Spinal cord (tissue), 10 donors: ENCODE results near the gene FOXO6. TPM values are rescaled to one million over a fixed set of nuclear protein-coding genes. Genes with fewer than 3 reads are reported as not detected.
A peak's percentile ranks its signal among the peaks of the same experiment; 100 is the strongest.

Experiments used
- DNase-seq, 6 donors: peaks; one replicate each; pipeline versions ENCODE4 v3.0.0 to v3.0.0-alpha.2; 2013 to 2015; ENCODE audit warnings: low spot score in 6 of 6, low read depth in 4 of 6
- H3K27ac ChIP-seq: one replicate; pipeline ENCODE4 v1.5.1; 2013; ENCODE audit warnings: low read depth, low read length, control low read depth
- H3K27me3 ChIP-seq: one replicate; pipeline ENCODE4 v1.6.1; 2013; ENCODE audit warnings: low read length; ENCODE audit not compliant: control insufficient read depth, insufficient read depth
- H3K36me3 ChIP-seq: one replicate; pipeline ENCODE4 v1.6.1; 2013; ENCODE audit warnings: low read length; ENCODE audit not compliant: control insufficient read depth, insufficient read depth
- H3K4me1 ChIP-seq: one replicate; pipeline ENCODE4 v1.6.1; 2013; ENCODE audit warnings: low read length; ENCODE audit not compliant: control insufficient read depth, insufficient read depth
- H3K4me3 ChIP-seq: one replicate; pipeline ENCODE4 v1.5.1; 2013; ENCODE audit warnings: low read depth, low read length, control low read depth
- H3K9me3 ChIP-seq: one replicate; pipeline ENCODE4 v1.6.1; 2013; ENCODE audit warnings: low read length; ENCODE audit not compliant: control insufficient read depth, insufficient read depth
- WGBS: methylation state at CpG from one replicate; pipeline ENCODE4 v1.1.5; 2013; ENCODE audit warnings: missing lambda C conversion rate; ENCODE audit not compliant: insufficient coverage; 5-methylcytosine and 5-hydroxymethylcytosine counted together
- polyA plus RNA-seq, 2 donors: library from polyadenylated mRNA; unstranded; fragments of 120-200 nt; gene quantifications; one replicate each; pipeline ENCODE4 v1.2.1, GENCODE V29; 2013; ENCODE audit not compliant: insufficient read length in 2 of 2
- total RNA-seq, 2 donors: library from RNA; depleted of rRNA in 1 of 2; stranded (reverse); fragments of 120-200 nt in 1 of 2; fragments of >200 nt in 1 of 2; gene quantifications; one replicate each; pipeline versions ENCODE4 v1.2.3 to v1.2.4, GENCODE V29; 2013 to 2014
- donor health status: healthy.

Gene FOXO6
- total and polyA plus RNA-seq, 4 donors: 1.9 to 11.0 (median 5.9) TPM

DNA sequence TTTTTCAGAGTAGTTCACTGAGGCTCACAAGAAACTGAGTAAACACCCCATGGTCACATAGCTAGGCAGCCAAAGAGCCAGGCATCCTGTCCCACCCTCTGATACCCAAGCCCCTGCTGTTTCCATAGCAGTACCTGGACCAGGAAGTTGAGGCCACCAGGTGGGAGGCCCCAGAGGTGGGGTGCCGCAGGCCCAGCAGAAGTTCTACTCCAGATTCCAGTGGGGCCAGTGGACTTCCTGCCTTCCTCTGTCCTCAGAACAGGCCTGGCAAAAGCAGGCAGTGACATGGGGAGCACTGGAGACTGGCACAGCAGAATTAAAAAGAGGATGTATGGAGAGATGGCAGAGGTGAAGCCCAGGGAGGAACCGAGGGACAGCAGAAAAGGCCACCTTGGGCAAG is 19.0 kb downstream of the FOXO6 start:
- peaks cover 31% of the 10 kb centered on the region for H3K27me3 ChIP-seq
- H3K9me3 ChIP-seq: no peaks in the 10 kb centered on the region
- DNase-seq: no peak
- 68% methylated on average over 2 of the region's 2 CpGs for WGBS
- H3K36me3 ChIP-seq: peaks cover 16% of the 10 kb centered on the region
- H3K4me1 ChIP-seq: peaks cover 37% of the 10 kb centered on the region
- no peak overlapping the region for H3K4me3 ChIP-seq
- H3K27ac ChIP-seq: no peak overlapping the region

DNA sequence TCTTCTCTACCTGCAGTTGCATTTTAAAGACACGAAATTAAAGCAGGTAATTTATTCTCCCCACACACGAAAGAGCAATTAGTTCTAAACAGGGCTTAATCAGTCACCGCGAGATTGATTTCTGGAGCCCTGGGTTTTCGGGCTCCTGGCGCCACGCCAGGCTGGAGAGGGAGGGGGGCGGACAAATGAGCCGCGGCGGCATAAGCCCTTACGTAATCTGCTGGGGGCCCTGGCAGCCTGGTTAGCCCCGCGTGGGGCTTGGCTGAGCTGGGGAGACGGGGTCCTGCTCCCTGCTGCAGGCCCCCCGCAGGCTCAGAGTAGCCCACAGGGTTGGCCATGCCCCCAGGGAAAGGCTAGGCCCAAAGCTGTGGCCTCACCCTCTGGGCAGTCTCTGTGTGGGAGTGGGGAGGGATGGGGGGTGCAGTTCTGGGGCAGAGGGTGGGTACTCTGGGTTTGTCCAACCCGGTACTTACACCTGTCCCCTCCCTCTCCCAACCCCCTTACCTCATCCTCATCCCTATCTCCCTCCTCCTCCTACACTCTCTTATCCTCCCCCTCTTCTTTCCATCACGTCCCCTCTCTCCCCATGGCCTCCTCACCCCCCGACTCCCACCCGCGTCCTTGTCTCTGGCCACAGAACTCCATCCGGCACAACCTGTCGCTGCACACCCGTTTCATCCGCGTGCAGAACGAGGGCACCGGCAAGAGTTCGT is 19.9 kb downstream of the FOXO6 start:
- peak in 2 of 6 donors; percentile 81 to 94 for DNase-seq
- Histone ChIP-seq H3K9me3 (no peaks in the 10 kb centered on the region), H3K27me3 (peaks cover 31% of the 10 kb centered on the region), H3K27ac (peak overlapping the region; percentile 64), H3K4me3 (peak overlapping the region; percentile 26), H3K4me1 (peaks cover 46% of the 10 kb centered on the region), H3K36me3 (peaks cover 16% of the 10 kb centered on the region)
- 12% methylated on average over 26 of the region's 29 CpGs for WGBS

GRCh38 chr1:41381692-41382479 is 20.7 kb downstream of the FOXO6 start:
- WGBS: 13% methylated on average over 100 of the region's 112 CpGs
- Histone ChIP-seq H3K4me3 (peak overlapping the region; percentile 26), H3K36me3 (peaks cover 13% of the 10 kb centered on the region), H3K27me3 (peaks cover 31% of the 10 kb centered on the region), H3K4me1 (peaks cover 54% of the 10 kb centered on the region), H3K9me3 (no peaks in the 10 kb centered on the region), H3K27ac (peak overlapping the region; percentile 64)
- peak in 1 of 6 donors; percentile 59 for DNase-seq

GRCh38 chr1:41382480-41383090 is 21.4 kb downstream of the FOXO6 start:
- Histone ChIP-seq H3K9me3 (no peaks in the 10 kb centered on the region), H3K4me3 (peak overlapping the region; percentile 26), H3K27ac (peak overlapping the region; percentile 35), H3K36me3 (peaks cover 9% of the 10 kb centered on the region), H3K27me3 (peaks cover 31% of the 10 kb centered on the region), H3K4me1 (peaks cover 57% of the 10 kb centered on the region)
- peak in 1 of 6 donors; percentile 64 for DNase-seq
- WGBS: 17% methylated on average over 37 of the region's 48 CpGs

DNA sequence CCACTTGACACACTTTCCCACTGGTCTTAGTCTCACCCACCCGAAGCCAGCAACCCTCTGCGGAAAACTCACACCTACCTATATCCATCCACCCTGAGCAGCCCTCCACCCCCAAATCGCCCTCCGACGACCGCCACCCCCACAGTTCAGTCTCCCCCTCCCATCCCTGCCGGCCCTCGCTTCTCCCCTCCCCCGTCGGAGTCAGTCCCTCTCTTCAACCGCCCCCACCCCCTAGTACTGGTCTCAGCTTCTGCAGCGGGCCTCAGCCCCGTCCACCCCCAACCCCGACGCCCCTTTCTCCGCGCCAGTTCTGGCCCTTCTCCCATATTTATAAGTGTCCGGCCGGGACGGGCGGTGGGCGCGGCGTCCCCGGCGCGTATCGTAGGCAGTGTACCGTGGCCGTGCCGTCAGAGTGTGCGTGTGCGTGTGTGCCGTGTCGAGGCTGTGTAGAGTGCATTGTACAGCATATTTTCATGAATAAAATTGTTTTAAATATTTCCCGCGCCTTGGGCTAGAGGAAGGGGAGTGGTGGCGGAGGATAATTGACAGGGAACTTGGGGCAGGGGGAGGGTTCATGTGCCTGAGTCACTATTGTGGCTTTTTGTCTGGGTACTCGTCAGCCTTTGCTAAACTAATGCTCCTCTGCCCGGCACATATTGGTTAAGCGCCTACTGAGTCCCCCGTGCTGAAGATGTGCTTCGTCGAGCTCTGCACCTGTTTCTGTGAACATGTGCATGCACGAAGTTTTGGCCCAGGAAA is 22.0 kb downstream of the FOXO6 start:
- Histone ChIP-seq H3K4me3 (peak overlapping the region; percentile 26), H3K4me1 (peaks cover 62% of the 10 kb centered on the region), H3K36me3 (peaks cover 6% of the 10 kb centered on the region), H3K9me3 (no peaks in the 10 kb centered on the region), H3K27ac (no peak overlapping the region), H3K27me3 (peaks cover 31% of the 10 kb centered on the region)
- WGBS: 51% methylated on average over 24 of the region's 45 CpGs
- DNase-seq: peak in 1 of 6 donors; percentile 72

- peaks cover 31% of the 10 kb centered on the region for H3K27me3 ChIP-seq
Measured at GRCh38 chr1:41384579-41384978, 23.3 kb downstream of the FOXO6 start.

DNA sequence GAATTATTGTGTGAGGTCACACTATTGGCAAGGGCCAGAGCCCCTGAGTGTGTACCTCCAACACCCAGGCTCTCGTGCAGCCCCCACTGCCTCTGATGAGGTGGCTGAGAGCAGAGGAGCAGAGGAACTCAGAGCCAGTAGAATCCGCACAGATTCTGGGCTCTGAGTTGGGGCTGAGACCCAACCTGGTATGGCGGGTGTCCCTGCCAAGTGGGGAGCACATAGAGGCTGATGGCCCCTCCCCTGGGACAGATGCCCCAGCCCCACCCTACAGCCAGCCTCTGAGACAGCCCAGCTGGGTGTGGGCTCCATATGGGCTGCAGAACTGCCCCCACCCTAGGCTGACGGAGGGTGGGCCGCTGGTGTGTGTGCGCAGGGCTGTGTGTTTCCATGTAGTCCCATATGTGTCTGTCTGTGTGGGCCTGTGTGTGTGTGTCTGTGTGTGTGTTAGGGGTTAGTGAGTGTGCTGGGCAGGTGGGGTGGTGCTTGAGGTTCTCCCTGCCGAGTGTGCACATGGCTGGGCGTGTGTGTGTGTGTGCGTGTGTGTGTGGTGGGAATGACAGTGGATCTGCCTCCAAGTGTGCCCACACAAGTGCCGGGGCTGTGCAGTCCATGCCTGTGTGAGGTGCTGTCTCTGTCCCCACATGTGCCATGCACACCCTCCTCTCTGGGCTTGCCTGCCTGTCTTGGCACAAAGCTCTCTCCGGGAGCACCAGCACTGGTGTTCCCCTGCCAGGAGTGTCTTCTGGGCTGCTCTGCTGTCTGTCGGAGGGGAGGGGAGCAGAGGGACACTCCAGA is 24.4 kb downstream of the FOXO6 start:
- no peak overlapping the region for H3K4me3 ChIP-seq
- H3K9me3 ChIP-seq: no peaks in the 10 kb centered on the region
- H3K36me3 ChIP-seq: peaks cover 6% of the 10 kb centered on the region
- peak in 2 of 6 donors; percentile 57 to 84 for DNase-seq
- peaks cover 72% of the 10 kb centered on the region for H3K4me1 ChIP-seq
- H3K27me3 ChIP-seq: peaks cover 28% of the 10 kb centered on the region
- WGBS: 57% methylated on average over 12 of the region's 12 CpGs
- no peak overlapping the region for H3K27ac ChIP-seq

More at GRCh38 chr1:41384579-41384978, 23.3 kb downstream of the FOXO6 start:
- Histone ChIP-seq H3K27ac (no peak overlapping the region), H3K36me3 (peaks cover 6% of the 10 kb centered on the region), H3K4me1 (peaks cover 69% of the 10 kb centered on the region), H3K9me3 (no peaks in the 10 kb centered on the region), H3K4me3 (no peak overlapping the region)
- no peak for DNase-seq

- H3K36me3 ChIP-seq: peaks cover 6% of the 10 kb centered on the region
- H3K27ac ChIP-seq: no peak overlapping the region
- H3K4me1 ChIP-seq: peaks cover 72% of the 10 kb centered on the region
- H3K4me3 ChIP-seq: no peak overlapping the region
- DNase-seq: peak in 1 of 6 donors; percentile 51
- peaks cover 23% of the 10 kb centered on the region for H3K27me3 ChIP-seq
- no peaks in the 10 kb centered on the region for H3K9me3 ChIP-seq
- 30% methylated on average over 7 of the region's 7 CpGs for WGBS
Measured at GRCh38 chr1:41386196-41386663, 25.0 kb downstream of the FOXO6 start.
